Measurements from ENCODE around the gene IRGC. TPM values are rescaled to one million over a fixed set of nuclear protein-coding genes. Genes with fewer than 3 reads are reported as not detected.

Gene IRGC
- total RNA-seq, 4 donors from 2014 or later, result not detected

DNA sequence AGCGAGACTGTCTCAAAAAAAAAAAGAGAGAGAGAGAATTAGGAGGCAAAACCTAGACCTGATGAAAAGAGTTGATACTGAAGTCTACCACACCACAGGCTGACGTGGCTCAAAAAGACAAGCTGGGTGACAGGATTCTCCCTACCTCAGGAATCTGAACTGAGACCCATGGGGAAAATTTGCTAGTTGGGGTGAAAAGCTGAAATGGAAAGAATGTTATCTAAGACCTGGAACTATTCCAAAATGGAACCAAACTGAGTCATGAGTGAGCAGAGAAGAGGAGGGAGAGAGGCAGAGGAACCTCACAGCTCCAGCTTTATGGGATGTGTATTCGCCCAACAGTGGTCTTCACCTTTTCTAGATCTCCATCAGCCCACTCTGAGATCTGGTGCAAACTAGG is 27.2 kb downstream of the IRGC start:
- Histone ChIP-seq H3K4me1 (peaks cover 0 to 38% (median 21%) of the 10 kb centered on the region in 4 donors), H3K27me3 (no peaks in the 10 kb centered on the region), H3K9me3 (no peaks in the 10 kb centered on the region), H3K36me3 (peaks cover 0 to 32% (median 3%) of the 10 kb centered on the region in 4 donors), H3K4me3 (no peak overlapping the region), H3K27ac (no peak overlapping the region)
- whole genome bisulfite sequencing, 2 donors (ENCODE audit: low coverage in 1 of 2), result 67 to 87% methylated on average over 1 to 3 of the region's 3 CpGs
- DNase-seq, result no peak
- TF ChIP-seq, protein P1, sequence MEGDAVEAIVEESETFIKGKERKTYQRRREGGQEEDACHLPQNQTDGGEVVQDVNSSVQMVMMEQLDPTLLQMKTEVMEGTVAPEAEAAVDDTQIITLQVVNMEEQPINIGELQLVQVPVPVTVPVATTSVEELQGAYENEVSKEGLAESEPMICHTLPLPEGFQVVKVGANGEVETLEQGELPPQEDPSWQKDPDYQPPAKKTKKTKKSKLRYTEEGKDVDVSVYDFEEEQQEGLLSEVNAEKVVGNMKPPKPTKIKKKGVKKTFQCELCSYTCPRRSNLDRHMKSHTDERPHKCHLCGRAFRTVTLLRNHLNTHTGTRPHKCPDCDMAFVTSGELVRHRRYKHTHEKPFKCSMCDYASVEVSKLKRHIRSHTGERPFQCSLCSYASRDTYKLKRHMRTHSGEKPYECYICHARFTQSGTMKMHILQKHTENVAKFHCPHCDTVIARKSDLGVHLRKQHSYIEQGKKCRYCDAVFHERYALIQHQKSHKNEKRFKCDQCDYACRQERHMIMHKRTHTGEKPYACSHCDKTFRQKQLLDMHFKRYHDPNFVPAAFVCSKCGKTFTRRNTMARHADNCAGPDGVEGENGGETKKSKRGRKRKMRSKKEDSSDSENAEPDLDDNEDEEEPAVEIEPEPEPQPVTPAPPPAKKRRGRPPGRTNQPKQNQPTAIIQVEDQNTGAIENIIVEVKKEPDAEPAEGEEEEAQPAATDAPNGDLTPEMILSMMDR (IDR thresholded peaks at IDR 0.05), result no peak
- intact Hi-C loops (cut with DNase I; ENCODE audit: low total_unique reads) (no loop called here), in situ Hi-C loops (cut with MboI; ENCODE audit: low pct_ligation_motif_present in 1 of 4, low pct_unique_long_range_greater_than_20kb in 1 of 4, low sequenced_read_pairs in 3 of 4) (loop anchor here in 2 of 4 donors (5.0 kb wide), 1 partner anchor 44 kb away; no protein-coding TSS in a partner anchor)

DNA sequence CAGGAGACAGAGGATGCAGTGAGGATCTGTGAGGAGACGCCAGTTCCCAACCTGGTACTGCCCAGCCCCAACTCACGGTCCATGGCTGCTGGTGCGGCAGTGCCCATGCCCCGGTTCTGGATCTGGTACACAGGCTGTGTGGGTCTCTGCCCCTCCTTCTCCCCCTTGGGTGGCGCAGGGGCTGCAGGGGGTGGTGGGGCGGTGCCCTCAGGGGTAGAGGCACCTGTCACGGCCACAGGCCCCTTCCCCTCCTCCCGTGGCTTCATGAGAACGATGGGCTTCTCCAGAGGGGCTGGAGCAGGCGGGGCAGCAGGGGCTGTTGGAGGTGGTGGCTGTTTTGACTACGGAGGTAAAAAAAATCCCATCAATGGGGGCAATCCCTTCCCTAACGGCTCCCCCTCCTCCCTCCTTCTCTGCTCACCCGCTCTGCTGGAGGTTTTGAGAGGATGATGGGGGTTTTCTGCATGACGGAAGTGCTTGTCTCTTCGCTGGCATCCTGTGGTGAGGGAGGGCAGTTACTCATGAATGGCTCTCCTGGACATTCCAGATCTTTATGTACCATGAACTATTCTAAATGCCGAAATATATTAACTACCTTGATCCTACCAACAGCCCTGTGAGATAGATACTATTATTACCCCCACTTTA is 31.8 kb downstream of the IRGC start:
- Histone ChIP-seq H3K36me3 (peaks cover 0 to 35% (median 11%) of the 10 kb centered on the region in 4 donors), H3K27me3 (no peaks in the 10 kb centered on the region), H3K9me3 (no peaks in the 10 kb centered on the region), H3K27ac (no peak overlapping the region), H3K4me3 (no peak overlapping the region), H3K4me1 (peaks cover under 1 to 25% (median 8%) of the 10 kb centered on the region in 4 donors)
- intact Hi-C loops (cut with DNase I; ENCODE audit: low total_unique reads), result loop anchor here (5.0 kb wide), 1 partner anchor 35 kb away; the partner anchor contains the start of gene KCNN4
- TF ChIP-seq, protein P1 (IDR thresholded peaks at IDR 0.05), result no peak
- TF ChIP-seq POLR2A (IDR thresholded peaks at IDR 0.05) (no peak), POLR2AphosphoS5 (IDR thresholded peaks at IDR 0.05) (no peak), EP300 (IDR thresholded peaks at IDR 0.05; ENCODE audit: low read depth) (no peak)
- in situ Hi-C loops (cut with MboI; ENCODE audit: low pct_ligation_motif_present in 1 of 4, low pct_unique_long_range_greater_than_20kb in 1 of 4, low sequenced_read_pairs in 3 of 4), result no loop called here
- WGBS, 2 donors (ENCODE audit: low coverage in 1 of 2), result 79 to 80% methylated on average over 3 to 15 of the region's 16 CpGs
- DNase-seq, result no peak

DNA sequence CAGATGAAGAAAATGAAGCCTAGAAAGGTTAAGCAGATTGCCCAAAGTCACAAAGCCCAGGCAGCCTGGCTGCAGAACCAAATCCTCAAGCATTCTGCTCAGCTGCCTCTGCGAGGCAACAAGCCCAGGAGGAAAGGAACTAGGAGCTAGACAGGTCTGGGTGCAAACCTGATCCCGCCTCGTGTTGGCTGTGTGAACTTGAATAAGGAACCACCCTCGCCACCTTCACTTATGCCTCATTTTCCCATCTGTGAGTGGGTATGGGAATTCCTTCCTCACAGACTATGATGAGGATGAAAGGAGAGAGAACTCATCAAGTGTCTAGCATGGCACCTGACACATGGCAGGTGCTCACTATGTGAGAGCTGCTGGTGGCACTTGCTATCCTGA is 32.3 kb downstream of the IRGC start:
- Histone ChIP-seq H3K27me3 (no peaks in the 10 kb centered on the region), H3K27ac (no peak overlapping the region), H3K36me3 (peaks cover 0 to 33% (median 11%) of the 10 kb centered on the region in 4 donors), H3K4me1 (peaks cover 6 to 29% (median 13%) of the 10 kb centered on the region in 4 donors), H3K4me3 (no peak overlapping the region), H3K9me3 (no peaks in the 10 kb centered on the region)
- intact Hi-C loops (cut with DNase I; ENCODE audit: low total_unique reads) (loop anchor here (5.0 kb wide), 1 partner anchor 34 kb away; the partner anchor contains the start of gene KCNN4), in situ Hi-C loops (cut with MboI; ENCODE audit: low pct_ligation_motif_present in 1 of 4, low pct_unique_long_range_greater_than_20kb in 1 of 4, low sequenced_read_pairs in 3 of 4) (no loop called here)
- 89% methylated on average over 4 of the region's 4 CpGs; no CpG with 5 or more reads in 1 of the 2 donors for WGBS, 2 donors (ENCODE audit: low coverage in 1 of 2)
- TF ChIP-seq POLR2A (IDR thresholded peaks at IDR 0.05) (no peak), EP300 (IDR thresholded peaks at IDR 0.05; ENCODE audit: low read depth) (no peak), POLR2AphosphoS5 (IDR thresholded peaks at IDR 0.05) (no peak)
- TF ChIP-seq, protein P1 (IDR thresholded peaks at IDR 0.05), result no peak
- DNase-seq, result no peak

DNA sequence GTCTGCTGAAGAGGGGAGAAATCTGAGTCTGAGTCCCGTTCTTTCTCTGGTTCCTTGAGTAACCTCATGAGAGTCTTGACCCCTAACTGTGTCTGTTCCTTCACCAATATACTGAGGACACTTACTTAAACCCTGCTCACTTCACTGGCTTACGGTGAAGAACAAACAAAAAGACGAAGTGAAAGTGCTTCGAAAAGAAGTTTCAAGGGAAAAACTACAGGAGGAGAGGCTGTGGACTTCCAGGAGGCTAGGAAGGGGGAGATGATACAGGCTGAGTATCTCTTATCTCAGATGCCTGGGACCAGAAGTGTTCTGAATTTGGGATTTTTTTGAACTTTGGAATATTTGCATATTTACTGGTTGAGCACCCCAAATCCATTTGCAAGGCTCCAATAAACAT is 32.8 kb downstream of the IRGC start:
- in situ Hi-C loops (cut with MboI; ENCODE audit: low pct_ligation_motif_present in 1 of 4, low pct_unique_long_range_greater_than_20kb in 1 of 4, low sequenced_read_pairs in 3 of 4) (no loop called here), intact Hi-C loops (cut with DNase I; ENCODE audit: low total_unique reads) (loop anchor here (5.0 kb wide), 1 partner anchor 34 kb away; the partner anchor contains the start of gene KCNN4)
- Histone ChIP-seq H3K4me1 (peaks cover 11 to 34% (median 18%) of the 10 kb centered on the region in 4 donors), H3K4me3 (no peak overlapping the region), H3K27me3 (no peaks in the 10 kb centered on the region), H3K36me3 (peaks cover 0 to 33% (median 11%) of the 10 kb centered on the region in 4 donors), H3K9me3 (no peaks in the 10 kb centered on the region), H3K27ac (no peak overlapping the region)
- no peak for TF ChIP-seq POLR2AphosphoS5 (IDR thresholded peaks at IDR 0.05)
- no peak for DNase-seq
- WGBS, 2 donors (ENCODE audit: low coverage in 1 of 2), result 82 to 83% methylated on average over 2 to 4 of the region's 4 CpGs

Measured in transverse colon (tissue), 4 donors.